K562 (cell line): ENCODE results near the gene VPS13D. TPM values are rescaled to one million over a fixed set of nuclear protein-coding genes. Genes with fewer than 3 reads are reported as not detected.
A peak's percentile ranks its signal among the peaks of the same experiment; 100 is the strongest.

Source experiments
- ARID2 ChIP-seq: fragments of 450-650 bp; IDR thresholded peaks from 2 replicates; pipeline ENCODE4 v1.6.1; 2017; ENCODE audit warnings: antibody characterized with exemption, mild to moderate bottlenecking
- CREBBP ChIP-seq: IDR thresholded peaks from one replicate; pipeline ENCODE4 v1.6.1; 2012; ENCODE audit warnings: low read depth, mild to moderate bottlenecking, control low read depth, inconsistent platforms, low read length
- CSDE1 ChIP-seq, 2 experiments: fragments of 450-650 bp; IDR thresholded peaks; 2 replicates each; pipeline ENCODE4 v1.6.1; 2016; ENCODE audit warnings: mild to moderate bottlenecking in 1 of 2
- GTF2E2 ChIP-seq: fragments of 200-800 bp; sonication (Bioruptor generic); IDR thresholded peaks from 2 replicates; pipeline ENCODE4 v1.6.1; 2016; ENCODE audit warnings: missing genetic modification characterization, missing compliant biosample characterization
- HDAC1 ChIP-seq, 2 experiments: fragments of 450-650 bp; IDR thresholded peaks; 2 replicates each; pipeline ENCODE4 v1.6.1; 2016 to 2017; ENCODE audit warnings: inconsistent platforms in 1 of 2, mild to moderate bottlenecking in 1 of 2, moderate library complexity in 1 of 2
- MCM3 ChIP-seq: fragments of 450-650 bp; IDR thresholded peaks from 2 replicates; pipeline ENCODE4 v1.6.1; 2016
- MTA3 ChIP-seq: fragments of 450-650 bp; formaldehyde crosslinking; IDR thresholded peaks from 2 replicates; pipeline ENCODE4 v1.6.1; 2017; ENCODE audit warnings: mild to moderate bottlenecking, borderline replicate concordance
- PHF8 ChIP-seq: fragments of 200-600 bp; sonication (generic); IDR thresholded peaks from 2 replicates; pipeline ENCODE4 v1.6.1; 2012; ENCODE audit warnings: mixed run types, mild to moderate bottlenecking, inconsistent platforms, low read length, moderate library complexity, borderline replicate concordance
- SIN3B ChIP-seq: fragments of 450-650 bp; IDR thresholded peaks from 2 replicates; pipeline ENCODE4 v1.6.1; 2017; ENCODE audit warnings: low read depth, mild to moderate bottlenecking, moderate library complexity
- SREBF2 ChIP-seq: sonication (generic); formaldehyde crosslinking; IDR thresholded peaks from 2 replicates; pipeline ENCODE4 v1.4.0; 2020; ENCODE audit warnings: mild to moderate bottlenecking, missing genetic modification reagents
- TFAM ChIP-seq: fragments of 250-450 bp; sonication (Bioruptor Pico); conservative IDR thresholded peaks from 2 replicates; pipeline ENCODE4 v1.5.0; 2021; ENCODE audit warnings: mild to moderate bottlenecking, moderate library complexity
- ZNF124 ChIP-seq: sonication (generic); formaldehyde crosslinking; IDR thresholded peaks from 2 replicates; pipeline ENCODE4 v1.8.1; 2022; ENCODE audit warnings: missing genetic modification reagents
- ZNF23 ChIP-seq: fragments of 250-450 bp; sonication (Bioruptor Pico); IDR thresholded peaks from 2 replicates; pipeline ENCODE4 v1.4.0; 2020; ENCODE audit warnings: mild to moderate bottlenecking
- ZNF311 ChIP-seq: fragments of 250-450 bp; sonication (Bioruptor Pico); IDR thresholded peaks from 2 replicates; pipeline ENCODE4 v1.4.0; 2020; ENCODE audit warnings: mild to moderate bottlenecking, moderate library complexity
- ZNF324 ChIP-seq: fragments of 250-450 bp; sonication (Bioruptor Pico); IDR thresholded peaks from 2 replicates; pipeline ENCODE4 v1.4.0; 2020; ENCODE audit warnings: mild to moderate bottlenecking
- ZNF41 ChIP-seq: fragments of 250-450 bp; sonication (Bioruptor Pico); conservative IDR thresholded peaks from 2 replicates; pipeline ENCODE4 v1.4.0; 2020; ENCODE audit warnings: mild to moderate bottlenecking
- polyA plus RNA-seq, 8 experiments: library from polyadenylated mRNA; depleted of rRNA in 4 of 8; stranded (reverse) in 5 of 8; unstranded in 3 of 8; fragments of >200 nt; fragmentation: Nextera tagmentation in 2 of 8; fragmentation: Illumina TruSeq in 1 of 8; extraction: Ambion mirVana in 2 of 8; extraction: Trizol in 1 of 8; gene quantifications; 2 replicates each; pipeline versions ENCODE4 v1.2.1 to v1.2.3, GENCODE V29; 2011 to 2014; ENCODE audit warnings: inconsistent platforms in 1 of 8, missing spikeins in 1 of 8
- total RNA-seq, 7 experiments: library from RNA; depleted of rRNA in 6 of 7; stranded (reverse); fragments of >200 nt in 6 of 7; fragmentation: Illumina TruSeq in 2 of 7; extraction: Trizol in 2 of 7; gene quantifications; 2 replicates each; pipeline versions ENCODE4 v1.2.1 to v1.2.3, GENCODE V29; 2011 to 2021; ENCODE audit warnings: low replicate concordance in 1 of 7
- TF ChIP-seq, protein P1 (sequence below): fragments of 450-650 bp; IDR thresholded peaks from 2 replicates; pipeline ENCODE4 v1.6.1; 2016; ENCODE audit warnings: low read depth
- TF ChIP-seq, protein P2 (sequence below), 2 experiments: fragments of 450-650 bp; conservative IDR thresholded peaks; 2 replicates each; pipeline ENCODE4 v1.6.1; 2017; ENCODE audit warnings: mild to moderate bottlenecking in 2 of 2, moderate library complexity in 2 of 2
- TF ChIP-seq, protein P3 (sequence below), 2 experiments: IDR thresholded peaks; 2 replicates each; pipeline ENCODE4 v1.6.1; 2012; ENCODE audit warnings: improper control_type of control experiment in 2 of 2, low read depth in 2 of 2, low read length in 2 of 2, borderline replicate concordance in 1 of 2

The VPS13D gene
- total and polyA plus RNA-seq, 9 of the 15 experiments (the other 6 are each of a cell fraction or from before 2014, with no cell fraction given): 6.1 to 51.5 (median 38.5) TPM

DNA sequence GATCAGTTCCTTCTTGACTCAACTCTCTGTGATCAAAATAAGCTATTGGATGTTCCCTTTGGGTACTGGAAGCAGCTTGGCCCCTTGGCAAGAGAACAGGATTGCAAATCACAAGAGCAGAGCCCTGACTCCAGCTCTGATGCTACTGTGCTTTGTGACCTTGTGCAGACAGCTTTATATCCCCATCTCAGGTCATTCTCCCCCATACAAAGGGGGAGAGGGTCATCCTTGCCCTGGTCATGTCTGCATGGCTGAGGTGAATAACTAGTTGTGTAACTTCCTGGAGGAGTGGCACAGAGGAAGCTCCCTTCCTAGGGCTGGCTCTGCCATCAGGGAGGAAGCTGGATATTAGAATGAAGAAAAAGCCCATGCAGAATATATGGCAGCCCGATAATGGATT lies 245.3 kb downstream of the VPS13D start (continued):
- TF ChIP-seq ZNF41 (CRISPR knock-in tag) (no peak), ZNF311 (CRISPR knock-in tag) (peak; percentile 49; the same call in 1 of the 2 replicates), CSDE1 (IDR thresholded peaks at IDR 0.05) (no peak), GTF2E2 (tag) (no peak), TFAM (CRISPR knock-in tag) (no peak), CREBBP (no peak), ZNF23 (CRISPR knock-in tag) (no peak), PHF8 (no peak), ARID2 (no peak), MCM3 (no peak), ZNF124 (CRISPR knock-in tag) (no peak), SREBF2 (CRISPR knock-in tag) (no peak), HDAC1 (IDR thresholded peaks at IDR 0.05) (no peak), SIN3B (no peak), MTA3 (no peak), ZNF324 (CRISPR knock-in tag) (no peak)
- TF ChIP-seq, protein P1, sequence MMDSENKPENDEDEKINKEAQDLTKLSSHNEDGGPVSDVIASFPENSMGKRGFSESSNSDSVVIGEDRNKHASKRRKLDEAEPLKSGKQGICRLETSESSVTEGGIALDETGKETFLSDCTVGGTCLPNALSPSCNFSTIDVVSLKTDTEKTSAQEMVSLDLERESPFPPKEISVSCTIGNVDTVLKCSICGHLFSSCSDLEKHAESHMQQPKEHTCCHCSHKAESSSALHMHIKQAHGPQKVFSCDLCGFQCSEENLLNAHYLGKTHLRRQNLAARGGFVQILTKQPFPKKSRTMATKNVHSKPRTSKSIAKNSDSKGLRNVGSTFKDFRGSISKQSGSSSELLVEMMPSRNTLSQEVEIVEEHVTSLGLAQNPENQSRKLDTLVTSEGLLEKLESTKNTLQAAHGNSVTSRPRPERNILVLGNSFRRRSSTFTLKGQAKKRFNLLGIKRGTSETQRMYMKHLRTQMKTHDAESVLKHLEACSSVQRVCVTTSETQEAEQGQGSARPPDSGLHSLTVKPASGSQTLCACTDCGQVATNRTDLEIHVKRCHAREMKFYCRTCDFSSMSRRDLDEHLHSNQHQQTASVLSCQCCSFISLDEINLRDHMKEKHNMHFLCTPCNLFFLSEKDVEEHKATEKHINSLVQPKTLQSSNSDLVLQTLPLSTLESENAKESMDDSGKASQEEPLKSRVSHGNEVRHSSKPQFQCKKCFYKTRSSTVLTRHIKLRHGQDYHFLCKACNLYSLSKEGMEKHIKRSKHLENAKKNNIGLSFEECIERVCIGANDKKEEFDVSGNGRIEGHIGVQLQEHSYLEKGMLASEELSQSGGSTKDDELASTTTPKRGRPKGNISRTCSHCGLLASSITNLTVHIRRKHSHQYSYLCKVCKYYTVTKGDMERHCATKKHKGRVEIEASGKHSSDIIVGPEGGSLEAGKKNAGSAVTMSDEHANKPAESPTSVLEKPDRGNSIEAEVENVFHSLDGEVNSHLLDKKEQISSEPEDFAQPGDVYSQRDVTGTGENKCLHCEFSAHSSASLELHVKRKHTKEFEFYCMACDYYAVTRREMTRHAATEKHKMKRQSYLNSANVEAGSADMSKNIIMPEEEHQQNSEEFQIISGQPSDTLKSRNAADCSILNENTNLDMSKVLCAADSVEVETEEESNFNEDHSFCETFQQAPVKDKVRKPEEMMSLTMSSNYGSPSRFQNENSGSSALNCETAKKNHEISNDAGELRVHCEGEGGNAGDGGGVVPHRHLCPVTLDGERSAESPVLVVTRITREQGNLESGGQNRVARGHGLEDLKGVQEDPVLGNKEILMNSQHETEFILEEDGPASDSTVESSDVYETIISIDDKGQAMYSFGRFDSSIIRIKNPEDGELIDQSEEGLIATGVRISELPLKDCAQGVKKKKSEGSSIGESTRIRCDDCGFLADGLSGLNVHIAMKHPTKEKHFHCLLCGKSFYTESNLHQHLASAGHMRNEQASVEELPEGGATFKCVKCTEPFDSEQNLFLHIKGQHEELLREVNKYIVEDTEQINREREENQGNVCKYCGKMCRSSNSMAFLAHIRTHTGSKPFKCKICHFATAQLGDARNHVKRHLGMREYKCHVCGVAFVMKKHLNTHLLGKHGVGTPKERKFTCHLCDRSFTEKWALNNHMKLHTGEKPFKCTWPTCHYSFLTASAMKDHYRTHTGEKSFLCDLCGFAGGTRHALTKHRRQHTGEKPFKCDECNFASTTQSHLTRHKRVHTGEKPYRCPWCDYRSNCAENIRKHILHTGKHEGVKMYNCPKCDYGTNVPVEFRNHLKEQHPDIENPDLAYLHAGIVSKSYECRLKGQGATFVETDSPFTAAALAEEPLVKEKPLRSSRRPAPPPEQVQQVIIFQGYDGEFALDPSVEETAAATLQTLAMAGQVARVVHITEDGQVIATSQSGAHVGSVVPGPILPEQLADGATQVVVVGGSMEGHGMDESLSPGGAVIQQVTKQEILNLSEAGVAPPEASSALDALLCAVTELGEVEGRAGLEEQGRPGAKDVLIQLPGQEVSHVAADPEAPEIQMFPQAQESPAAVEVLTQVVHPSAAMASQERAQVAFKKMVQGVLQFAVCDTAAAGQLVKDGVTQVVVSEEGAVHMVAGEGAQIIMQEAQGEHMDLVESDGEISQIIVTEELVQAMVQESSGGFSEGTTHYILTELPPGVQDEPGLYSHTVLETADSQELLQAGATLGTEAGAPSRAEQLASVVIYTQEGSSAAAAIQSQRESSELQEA: no peak
- TF ChIP-seq, protein P2, sequence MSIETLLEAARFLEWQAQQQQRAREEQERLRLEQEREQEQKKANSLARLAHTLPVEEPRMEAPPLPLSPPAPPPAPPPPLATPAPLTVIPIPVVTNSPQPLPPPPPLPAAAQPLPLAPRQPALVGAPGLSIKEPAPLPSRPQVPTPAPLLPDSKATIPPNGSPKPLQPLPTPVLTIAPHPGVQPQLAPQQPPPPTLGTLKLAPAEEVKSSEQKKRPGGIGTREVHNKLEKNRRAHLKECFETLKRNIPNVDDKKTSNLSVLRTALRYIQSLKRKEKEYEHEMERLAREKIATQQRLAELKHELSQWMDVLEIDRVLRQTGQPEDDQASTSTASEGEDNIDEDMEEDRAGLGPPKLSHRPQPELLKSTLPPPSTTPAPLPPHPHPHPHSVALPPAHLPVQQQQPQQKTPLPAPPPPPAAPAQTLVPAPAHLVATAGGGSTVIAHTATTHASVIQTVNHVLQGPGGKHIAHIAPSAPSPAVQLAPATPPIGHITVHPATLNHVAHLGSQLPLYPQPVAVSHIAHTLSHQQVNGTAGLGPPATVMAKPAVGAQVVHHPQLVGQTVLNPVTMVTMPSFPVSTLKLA (conservative IDR thresholded peaks at IDR 0.05): no peak
- TF ChIP-seq, protein P3, sequence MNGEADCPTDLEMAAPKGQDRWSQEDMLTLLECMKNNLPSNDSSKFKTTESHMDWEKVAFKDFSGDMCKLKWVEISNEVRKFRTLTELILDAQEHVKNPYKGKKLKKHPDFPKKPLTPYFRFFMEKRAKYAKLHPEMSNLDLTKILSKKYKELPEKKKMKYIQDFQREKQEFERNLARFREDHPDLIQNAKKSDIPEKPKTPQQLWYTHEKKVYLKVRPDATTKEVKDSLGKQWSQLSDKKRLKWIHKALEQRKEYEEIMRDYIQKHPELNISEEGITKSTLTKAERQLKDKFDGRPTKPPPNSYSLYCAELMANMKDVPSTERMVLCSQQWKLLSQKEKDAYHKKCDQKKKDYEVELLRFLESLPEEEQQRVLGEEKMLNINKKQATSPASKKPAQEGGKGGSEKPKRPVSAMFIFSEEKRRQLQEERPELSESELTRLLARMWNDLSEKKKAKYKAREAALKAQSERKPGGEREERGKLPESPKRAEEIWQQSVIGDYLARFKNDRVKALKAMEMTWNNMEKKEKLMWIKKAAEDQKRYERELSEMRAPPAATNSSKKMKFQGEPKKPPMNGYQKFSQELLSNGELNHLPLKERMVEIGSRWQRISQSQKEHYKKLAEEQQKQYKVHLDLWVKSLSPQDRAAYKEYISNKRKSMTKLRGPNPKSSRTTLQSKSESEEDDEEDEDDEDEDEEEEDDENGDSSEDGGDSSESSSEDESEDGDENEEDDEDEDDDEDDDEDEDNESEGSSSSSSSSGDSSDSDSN (IDR thresholded peaks at IDR 0.05; ENCODE audit: borderline replicate concordance in 1 of 2, low read depth in 2 of 2, low read length in 2 of 2): 0 out of 4 replicates have a peak, but pooled peaks of 1 of the 2 experiments have one; percentile 19
